Neural cell (in vitro differentiated cells): ENCODE measurements around the gene NSMCE1. TPM values are rescaled to one million over a fixed set of nuclear protein-coding genes. Genes with fewer than 3 reads are reported as not detected.

ENCODE experiments used
- H2AFZ ChIP-seq: fragments of 200-600, 300-800 bp; sonication (generic), shearing (Covaris generic); 2 replicates; pipeline ENCODE4 v1.6.0; 2014; ENCODE audit warnings: low read depth, mild to moderate bottlenecking, antibody characterized with exemption, low read length, moderate library complexity
- H3F3A ChIP-seq: fragments of 200-600 bp; shearing (Covaris generic); 2 replicates; pipeline ENCODE4 v1.6.1; 2016; ENCODE audit warnings: mild to moderate bottlenecking, moderate library complexity, mixed read lengths, antibody characterized with exemption, low read length; ENCODE audit not compliant: insufficient read depth, poor library complexity, severe bottlenecking
- H3K27ac ChIP-seq: fragments of 200-600, 300-800 bp; sonication (generic), shearing (Covaris generic); 2 replicates; pipeline ENCODE4 v1.5.1; 2014; ENCODE audit warnings: mild to moderate bottlenecking, low read length, moderate library complexity
- H3K27me3 ChIP-seq: fragments of 300-800, 200-600 bp; sonication (generic), shearing (Covaris generic); 2 replicates; pipeline ENCODE4 v1.6.0; 2014; ENCODE audit warnings: mild to moderate bottlenecking, low read depth, low read length, moderate library complexity; ENCODE audit not compliant: insufficient read depth
- H3K36me3 ChIP-seq: fragments of 300-800, 200-600 bp; sonication (generic), shearing (Covaris generic); 2 replicates; pipeline ENCODE4 v1.5.1; 2014; ENCODE audit warnings: mild to moderate bottlenecking, antibody characterized with exemption, low read length, moderate library complexity; ENCODE audit not compliant: insufficient read depth
- H3K4me2 ChIP-seq: fragments of 300-800, 200-600 bp; sonication (generic), shearing (Covaris generic); 2 replicates; pipeline ENCODE4 v1.6.0; 2014; ENCODE audit warnings: mild to moderate bottlenecking, low read length
- H3K4me3 ChIP-seq: fragments of 300-800, 200-600 bp; sonication (generic), shearing (Covaris generic); 2 replicates; pipeline ENCODE4 v1.5.1; 2014; ENCODE audit warnings: mild to moderate bottlenecking, low read length, moderate library complexity
- H3K79me2 ChIP-seq: fragments of 200-600 bp; shearing (Covaris generic); replicated peaks from 2 replicates; pipeline ENCODE4 v1.6.0; 2014; ENCODE audit warnings: mild to moderate bottlenecking, low read length, moderate library complexity; ENCODE audit not compliant: insufficient read depth
- H3K9ac ChIP-seq: fragments of 300-800, 200-600 bp; sonication (generic), shearing (Covaris generic); 2 replicates; pipeline ENCODE4 v1.6.1; 2016; ENCODE audit warnings: mild to moderate bottlenecking, low read length, mixed read lengths
- H3K9me2 ChIP-seq: fragments of 200-600 bp; shearing (Covaris generic); 2 replicates; pipeline ENCODE4 v1.6.1; 2016; ENCODE audit warnings: mild to moderate bottlenecking, low read length, mixed read lengths; ENCODE audit not compliant: insufficient read depth
- H3K9me3 ChIP-seq: fragments of 200-600, 300-800 bp; sonication (generic), shearing (Covaris generic); 2 replicates; pipeline ENCODE4 v1.6.1; 2016; ENCODE audit warnings: mild to moderate bottlenecking, mixed run types, low read length, moderate library complexity, mixed read lengths
- H4K20me1 ChIP-seq: fragments of 200-600 bp; shearing (Covaris generic); 2 replicates; pipeline ENCODE4 v1.6.1; 2016; ENCODE audit warnings: mild to moderate bottlenecking, mixed run types; ENCODE audit not compliant: insufficient read depth
- CTCF ChIP-seq: fragments of 450-650 bp; IDR thresholded peaks from 2 replicates; pipeline ENCODE4 v1.5.1; 2014; ENCODE audit warnings: antibody characterized with exemption, mild to moderate bottlenecking, moderate library complexity; ENCODE audit not compliant: poor library complexity, severe bottlenecking
- EP300 ChIP-seq: fragments of 450-650 bp; conservative IDR thresholded peaks from 2 replicates; pipeline ENCODE4 v1.6.1; 2014; ENCODE audit warnings: antibody characterized with exemption, mild to moderate bottlenecking, moderate library complexity; ENCODE audit not compliant: poor library complexity, severe bottlenecking
- EZH2 ChIP-seq: fragments of 200-600, 300-800 bp; shearing (Covaris generic), sonication (generic); IDR thresholded peaks from 2 replicates; pipeline ENCODE4 v1.6.1; 2014; ENCODE audit warnings: antibody characterized with exemption, low read length, borderline replicate concordance, mild to moderate bottlenecking; ENCODE audit not compliant: insufficient read depth, poor library complexity, severe bottlenecking
- MXI1 ChIP-seq: fragments of 450-650 bp; conservative IDR thresholded peaks from 2 replicates; pipeline ENCODE4 v1.6.1; 2014; ENCODE audit warnings: antibody characterized with exemption, mild to moderate bottlenecking; ENCODE audit not compliant: poor library complexity, severe bottlenecking
- POLR2AphosphoS5 ChIP-seq: IDR thresholded peaks from 2 replicates; pipeline ENCODE4 v1.6.1; 2012
- RAD21 ChIP-seq: fragments of 450-650 bp; conservative IDR thresholded peaks from 2 replicates; pipeline ENCODE4 v1.6.1; 2014; ENCODE audit warnings: antibody characterized with exemption, mild to moderate bottlenecking, moderate library complexity
- REST ChIP-seq: IDR thresholded peaks from 2 replicates; pipeline ENCODE4 v1.6.1; 2012; ENCODE audit warnings: borderline replicate concordance
- SMC3 ChIP-seq: fragments of 450-650 bp; conservative IDR thresholded peaks from 2 replicates; pipeline ENCODE4 v1.6.1; 2014; ENCODE audit warnings: antibody characterized with exemption, mild to moderate bottlenecking, moderate library complexity; ENCODE audit not compliant: poor library complexity
- TAF1 ChIP-seq: IDR thresholded peaks from 2 replicates; pipeline ENCODE4 v1.6.1; 2012; ENCODE audit warnings: low read depth
- polyA plus RNA-seq: library from polyadenylated mRNA; depleted of rRNA; stranded (reverse); fragments of >200 nt; gene quantifications from 2 replicates; pipeline ENCODE4 v1.2.3, GENCODE V29; 2014

NSMCE1 gene
- polyA plus RNA-seq, 1 donor from 2014 or later, result 11.5 TPM

- TF ChIP-seq POLR2AphosphoS5, result no peak
- TF ChIP-seq CTCF, result no peak
- Histone ChIP-seq H3K9me2 (no peaks in the 10 kb centered on the region), H3F3A (no peaks in the 10 kb centered on the region), H3K4me3 (no peak overlapping the region), H3K36me3 (no peaks in the 10 kb centered on the region), H3K9ac (no peak overlapping the region), H3K27me3 (no peaks in the 10 kb centered on the region), H3K79me2 (no peaks in the 10 kb centered on the region), H4K20me1 (no peaks in the 10 kb centered on the region), H3K27ac (no peak overlapping the region), H3K4me2 (no peak overlapping the region), H3K9me3 (no peaks in the 10 kb centered on the region), H2AFZ (no peak overlapping the region)
Observed at GRCh38 chr16:27245276-27246172, 23.0 kb downstream of the NSMCE1 start.

- Histone ChIP-seq H4K20me1 (no peaks in the 10 kb centered on the region), H3K79me2 (no peaks in the 10 kb centered on the region), H3K27me3 (no peaks in the 10 kb centered on the region), H3K9ac (no peak overlapping the region), H3K27ac (no peak overlapping the region), H3K9me3 (no peaks in the 10 kb centered on the region), H3K4me2 (no peak overlapping the region), H3K9me2 (no peaks in the 10 kb centered on the region), H3F3A (no peaks in the 10 kb centered on the region), H3K36me3 (no peaks in the 10 kb centered on the region), H3K4me3 (no peak overlapping the region), H2AFZ (no peak overlapping the region)
- no peak for TF ChIP-seq REST
- no peak for TF ChIP-seq EP300
- TF ChIP-seq SMC3, result no peak
- no peak for TF ChIP-seq POLR2AphosphoS5
- no peak for TF ChIP-seq EZH2
- TF ChIP-seq TAF1, result no peak
- no peak for TF ChIP-seq CTCF
- no peak for TF ChIP-seq RAD21
- no peak for TF ChIP-seq MXI1
Observed at GRCh38 chr16:27244363-27244755, 24.2 kb downstream of the NSMCE1 start.
